ENCODE measurements around the gene ERCC2. TPM values are rescaled to one million over a fixed set of nuclear protein-coding genes. Genes with fewer than 3 reads are reported as not detected.
A peak's percentile ranks its signal among the peaks of the same experiment; 100 is the strongest.
"Not testable (repeated sequence)": the region's sequence is repeated elsewhere in the genome, so short reads cannot be mapped to it uniquely, and the experiment has no call there.

Gene ERCC2
- total RNA-seq, 1 experiment from 2014 or later: 58.9 TPM

DNA sequence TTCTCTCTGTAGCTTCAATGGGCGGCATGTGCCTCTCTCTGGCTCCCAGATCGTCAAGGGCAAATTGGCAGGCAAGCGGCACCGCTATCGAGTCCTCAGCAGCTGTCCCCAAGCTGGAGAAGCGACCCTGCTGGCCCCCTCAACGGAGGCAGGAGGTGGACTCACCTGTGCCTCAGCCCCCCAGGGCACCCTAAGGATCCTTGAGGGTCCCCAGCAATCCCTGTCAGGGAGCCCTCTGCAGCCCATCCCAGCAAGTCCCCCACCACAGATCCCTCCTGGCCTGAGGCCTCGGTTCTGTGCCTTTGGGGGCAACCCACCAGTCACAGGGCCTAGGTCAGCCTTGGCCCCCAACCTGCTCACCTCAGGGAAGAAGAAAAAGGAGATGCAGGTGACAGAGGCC, 37.7 kb upstream of the ERCC2 start:
- Histone ChIP-seq H3K4me2 (ENCODE audit: low read length) (peak overlapping the region; percentile 78), H2AFZ (ENCODE audit: low read depth, low read length, poor library complexity, severe bottlenecking) (no peak overlapping the region), H3K36me3 (ENCODE audit: control insufficient read depth in 1 of 2, insufficient read depth in 2 of 2, low read length in 2 of 2) (peaks cover 2 to 17% of the 10 kb centered on the region in 2 experiments; a peak in 2 of 4 replicates), H3K9ac (ENCODE audit: low read length) (no peak overlapping the region), H3K4me1 (ENCODE audit: control insufficient read depth in 1 of 2, insufficient read depth in 2 of 2, low read length in 2 of 2) (peaks cover 7 to 34% of the 10 kb centered on the region in 2 experiments), H3K27ac (ENCODE audit: low read depth, low read length) (no peak overlapping the region), H3K9me2 (ENCODE audit: insufficient read depth) (no peaks in the 10 kb centered on the region), H4K20me1 (ENCODE audit: insufficient read depth) (no peaks in the 10 kb centered on the region), H3K27me3 (ENCODE audit: insufficient read depth, low read length) (no peaks in the 10 kb centered on the region), H3K9me3 (ENCODE audit: control insufficient read depth in 1 of 2, insufficient read depth in 1 of 2, low read depth in 1 of 2, low read length in 2 of 2) (no peaks in the 10 kb centered on the region), H3K4me3 (replicated peaks in 1 of 2; ENCODE audit: low read depth in 1 of 2, low read length in 2 of 2) (peak overlapping the region in 1 of 2 experiments; percentile 83; a peak in 2 of 4 replicates), H3K79me2 (ENCODE audit: insufficient read depth, low read length) (peaks cover 48% of the 10 kb centered on the region)
- TF ChIP-seq, protein P1, sequence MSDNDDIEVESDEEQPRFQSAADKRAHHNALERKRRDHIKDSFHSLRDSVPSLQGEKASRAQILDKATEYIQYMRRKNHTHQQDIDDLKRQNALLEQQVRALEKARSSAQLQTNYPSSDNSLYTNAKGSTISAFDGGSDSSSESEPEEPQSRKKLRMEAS (IDR thresholded peaks at IDR 0.05): no peak
- no peak for TF ChIP-seq EZH2phosphoT487 (IDR thresholded peaks at IDR 0.05; ENCODE audit: borderline replicate concordance)
- TF ChIP-seq, protein P2, sequence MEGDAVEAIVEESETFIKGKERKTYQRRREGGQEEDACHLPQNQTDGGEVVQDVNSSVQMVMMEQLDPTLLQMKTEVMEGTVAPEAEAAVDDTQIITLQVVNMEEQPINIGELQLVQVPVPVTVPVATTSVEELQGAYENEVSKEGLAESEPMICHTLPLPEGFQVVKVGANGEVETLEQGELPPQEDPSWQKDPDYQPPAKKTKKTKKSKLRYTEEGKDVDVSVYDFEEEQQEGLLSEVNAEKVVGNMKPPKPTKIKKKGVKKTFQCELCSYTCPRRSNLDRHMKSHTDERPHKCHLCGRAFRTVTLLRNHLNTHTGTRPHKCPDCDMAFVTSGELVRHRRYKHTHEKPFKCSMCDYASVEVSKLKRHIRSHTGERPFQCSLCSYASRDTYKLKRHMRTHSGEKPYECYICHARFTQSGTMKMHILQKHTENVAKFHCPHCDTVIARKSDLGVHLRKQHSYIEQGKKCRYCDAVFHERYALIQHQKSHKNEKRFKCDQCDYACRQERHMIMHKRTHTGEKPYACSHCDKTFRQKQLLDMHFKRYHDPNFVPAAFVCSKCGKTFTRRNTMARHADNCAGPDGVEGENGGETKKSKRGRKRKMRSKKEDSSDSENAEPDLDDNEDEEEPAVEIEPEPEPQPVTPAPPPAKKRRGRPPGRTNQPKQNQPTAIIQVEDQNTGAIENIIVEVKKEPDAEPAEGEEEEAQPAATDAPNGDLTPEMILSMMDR (IDR thresholded peaks at IDR 0.05 in 2 of 3, conservative IDR thresholded peaks at IDR 0.05 in 1 of 3; ENCODE audit: borderline replicate concordance in 1 of 3, insufficient read depth in 1 of 3, low read depth in 2 of 3, low read length in 2 of 3): no peak
- TF ChIP-seq JUND (IDR thresholded peaks at IDR 0.05): no peak
- TF ChIP-seq SP1 (IDR thresholded peaks at IDR 0.05; ENCODE audit: low read depth): no peak
- TF ChIP-seq EZH2 (IDR thresholded peaks at IDR 0.05): no peak
- TF ChIP-seq TCF7L2 (IDR thresholded peaks at IDR 0.05; ENCODE audit: borderline replicate concordance, extremely low read depth, insufficient read depth, insufficient read length): no peak
- ChIA-PET CTCF (interaction anchor here (1.2 kb wide), 1 partner anchor 77 kb away, joined by 3 read pairs; no protein-coding TSS in a partner anchor), RAD21 (ENCODE audit: low non-redundant PET in 1 of 2, low total read pairs in 2 of 2, uncharacterized antibody in 2 of 2, unreplicated experiment in 2 of 2) (no interaction called here), POLR2A (interaction anchor here (1.0 kb wide), 1 partner anchor 14 kb away, joined by 3 read pairs; no protein-coding TSS in a partner anchor)
- intact Hi-C loops (cut with micrococcal nuclease): no loop called here
- ATAC-seq (no peak), DNase-seq (ENCODE audit: low read depth, low spot score) (no peak)
- no TSS peak for BruUV-seq (replicated peaks)

DNA sequence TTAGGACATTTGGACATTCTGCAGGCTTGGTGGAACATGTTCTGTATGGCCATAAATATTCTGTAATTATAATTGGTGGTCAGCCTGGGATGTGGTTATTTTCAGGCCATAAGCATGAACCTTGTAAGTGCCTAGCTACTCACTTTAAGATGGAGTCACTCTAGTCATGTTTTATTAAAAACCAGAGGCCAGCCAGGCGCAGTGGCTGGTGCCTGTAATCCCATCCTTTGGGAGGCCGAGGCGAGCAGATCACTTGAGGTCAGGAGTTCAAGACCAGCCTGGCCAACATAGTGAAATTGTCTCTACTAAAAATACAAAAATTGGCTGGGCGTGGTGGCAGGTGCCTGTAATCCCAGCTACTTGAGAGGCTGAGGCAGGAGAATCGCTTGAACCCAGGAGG, 37.2 kb upstream of the ERCC2 start:
- peak overlapping the region; percentile 87; the same call in 1 of the 2 replicates for H3K27ac ChIP-seq (ENCODE audit: low read depth, low read length)
- CTCF ChIA-PET: interaction anchor here (1.2 kb wide), 1 partner anchor 77 kb away, joined by 3 read pairs; no protein-coding TSS in a partner anchor
- BruUV-seq (replicated peaks): not testable (repeated sequence)

More for the DNA sequence above, 37.2 kb upstream of the ERCC2 start:
- DNase-seq (ENCODE audit: low read depth, low spot score); H3K9me3 ChIP-seq (ENCODE audit: control insufficient read depth in 1 of 2, insufficient read depth in 1 of 2, low read depth in 1 of 2, low read length in 2 of 2); ATAC-seq; RAD21 ChIA-PET (ENCODE audit: low non-redundant PET in 1 of 2, low total read pairs in 2 of 2, uncharacterized antibody in 2 of 2, unreplicated experiment in 2 of 2); intact Hi-C loops (cut with micrococcal nuclease); H3K27me3 ChIP-seq (ENCODE audit: insufficient read depth, low read length); H2AFZ ChIP-seq (ENCODE audit: low read depth, low read length, poor library complexity, severe bottlenecking); H4K20me1 ChIP-seq (ENCODE audit: insufficient read depth); H3K9me2 ChIP-seq (ENCODE audit: insufficient read depth): not testable (repeated sequence)
- Histone ChIP-seq H3K4me3 (replicated peaks in 1 of 2; ENCODE audit: low read depth in 1 of 2, low read length in 2 of 2) (peak overlapping the region; percentile 83 to 99), H3K79me2 (ENCODE audit: insufficient read depth, low read length) (peaks cover 54% of the 10 kb centered on the region), H3K4me1 (ENCODE audit: control insufficient read depth in 1 of 2, insufficient read depth in 2 of 2, low read length in 2 of 2) (peaks cover 11 to 39% of the 10 kb centered on the region in 2 experiments), H3K36me3 (ENCODE audit: control insufficient read depth in 1 of 2, insufficient read depth in 2 of 2, low read length in 2 of 2) (peaks cover 2 to 16% of the 10 kb centered on the region in 2 experiments; a peak in 2 of 4 replicates), H3K9ac (ENCODE audit: low read length) (peak overlapping the region; percentile 79), H3K4me2 (ENCODE audit: low read length) (peak overlapping the region; percentile 78)
- POLR2A ChIA-PET: interaction anchor here (1.0 kb wide), 1 partner anchor 14 kb away, joined by 3 read pairs; no protein-coding TSS in a partner anchor
